Dendritic cell treated with granulocyte-macrophage colony-stimulating factor and Interleukin-4, amounts not matched to agents 40 ng/mL and 50 ng/mL, for 4 days (primary cell): Measurements from ENCODE around the gene ATG101.

Source experiments
- H3K27ac Mint-ChIP-seq: one replicate; pipeline ENCODE4 v1.8.0; 2022; ENCODE audit warnings: mild to moderate bottlenecking, mixed read lengths
- H3K27me3 Mint-ChIP-seq: one replicate; pipeline ENCODE4 v1.8.0; 2022; ENCODE audit warnings: mild to moderate bottlenecking, mixed read lengths
- H3K36me3 Mint-ChIP-seq: one replicate; pipeline ENCODE4 v1.8.0; 2022; ENCODE audit warnings: low read depth, mixed read lengths
- H3K4me1 Mint-ChIP-seq: one replicate; pipeline ENCODE4 v1.8.0; 2022; ENCODE audit warnings: low read depth, mixed read lengths
- H3K4me3 Mint-ChIP-seq: one replicate; pipeline ENCODE4 v1.8.0; 2022; ENCODE audit warnings: mild to moderate bottlenecking, moderate library complexity, mixed read lengths
- H3K9me3 Mint-ChIP-seq: one replicate; pipeline ENCODE4 v1.8.0; 2022; ENCODE audit warnings: mixed read lengths
- intact Hi-C: fragments of 100-400 bp; cut with micrococcal nuclease; formaldehyde crosslinking; loops from one replicate; pipeline ENCODE4 v1.15.0; 2022

Gene ATG101

GRCh38 chr12:52033446-52034140, 36.2 kb upstream of the ATG101 start:
- Mint-ChIP-seq H3K9me3 (no peaks in the 10 kb centered on the region), H3K27me3 (peaks cover 39% of the 10 kb centered on the region), H3K36me3 (no peaks in the 10 kb centered on the region), H3K27ac (peak overlapping the region; percentile 81), H3K4me1 (peaks cover 42% of the 10 kb centered on the region), H3K4me3 (peak overlapping the region; percentile 60)
- intact Hi-C loops = loop anchor here (1.0 to 2.0 kb wide), 2 partner anchors 18 to 35 kb away; partner anchors contain the start of genes ATG101 and NR4A1

GRCh38 chr12:52035190-52035589, 34.6 kb upstream of the ATG101 start:
- Mint-ChIP-seq H3K27ac (no peak overlapping the region), H3K4me3 (no peak overlapping the region), H3K36me3 (no peaks in the 10 kb centered on the region), H3K9me3 (no peaks in the 10 kb centered on the region), H3K27me3 (peaks cover 43% of the 10 kb centered on the region), H3K4me1 (peaks cover 49% of the 10 kb centered on the region)
- intact Hi-C loops = no loop called here

GRCh38 chr12:52035926-52036325, 33.9 kb upstream of the ATG101 start:
- Mint-ChIP-seq H3K4me1 (peaks cover 49% of the 10 kb centered on the region), H3K27me3 (peaks cover 49% of the 10 kb centered on the region), H3K4me3 (no peak overlapping the region), H3K27ac (no peak overlapping the region), H3K36me3 (no peaks in the 10 kb centered on the region), H3K9me3 (no peaks in the 10 kb centered on the region)
- intact Hi-C loops = no loop called here

GRCh38 chr12:52036587-52037171, 33.1 kb upstream of the ATG101 start:
- intact Hi-C loops = no loop called here
- H3K4me1 Mint-ChIP-seq = peaks cover 51% of the 10 kb centered on the region
- H3K27ac Mint-ChIP-seq = no peak overlapping the region
- peak overlapping the region; percentile 48 for H3K4me3 Mint-ChIP-seq
- H3K27me3 Mint-ChIP-seq = peaks cover 49% of the 10 kb centered on the region
- no peaks in the 10 kb centered on the region for H3K36me3 Mint-ChIP-seq
- H3K9me3 Mint-ChIP-seq = no peaks in the 10 kb centered on the region

- H3K4me1 Mint-ChIP-seq = peaks cover 55% of the 10 kb centered on the region
- H3K9me3 Mint-ChIP-seq = no peaks in the 10 kb centered on the region
- no peaks in the 10 kb centered on the region for H3K36me3 Mint-ChIP-seq
- intact Hi-C loops = no loop called here
- peaks cover 54% of the 10 kb centered on the region for H3K27me3 Mint-ChIP-seq
- peak overlapping the region; percentile 53 for H3K27ac Mint-ChIP-seq
- peak overlapping the region; percentile 59 for H3K4me3 Mint-ChIP-seq
Measured at GRCh38 chr12:52037248-52037861, 32.4 kb upstream of the ATG101 start.

- peak overlapping the region; percentile 40 for H3K4me3 Mint-ChIP-seq
- peaks cover 51% of the 10 kb centered on the region for H3K4me1 Mint-ChIP-seq
- H3K27me3 Mint-ChIP-seq = peaks cover 51% of the 10 kb centered on the region
- intact Hi-C loops = no loop called here
- peak overlapping the region; percentile 51 for H3K27ac Mint-ChIP-seq
- H3K9me3 Mint-ChIP-seq = no peaks in the 10 kb centered on the region
- no peaks in the 10 kb centered on the region for H3K36me3 Mint-ChIP-seq
Measured at GRCh38 chr12:52038447-52038846, 31.3 kb upstream of the ATG101 start.

GRCh38 chr12:52041035-52041434, 28.7 kb upstream of the ATG101 start:
- Mint-ChIP-seq H3K36me3 (no peaks in the 10 kb centered on the region), H3K27me3 (peaks cover 32% of the 10 kb centered on the region), H3K4me3 (no peak overlapping the region), H3K4me1 (peaks cover 56% of the 10 kb centered on the region), H3K9me3 (no peaks in the 10 kb centered on the region), H3K27ac (no peak overlapping the region)
- intact Hi-C loops = no loop called here

GRCh38 chr12:52041695-52042123, 28.1 kb upstream of the ATG101 start:
- H3K27ac Mint-ChIP-seq = peak overlapping the region; percentile 14
- no peaks in the 10 kb centered on the region for H3K36me3 Mint-ChIP-seq
- H3K4me1 Mint-ChIP-seq = peaks cover 59% of the 10 kb centered on the region
- intact Hi-C loops = no loop called here
- peaks cover 28% of the 10 kb centered on the region for H3K27me3 Mint-ChIP-seq
- H3K4me3 Mint-ChIP-seq = no peak overlapping the region
- no peaks in the 10 kb centered on the region for H3K9me3 Mint-ChIP-seq

GRCh38 chr12:52042706-52043385, 26.9 kb upstream of the ATG101 start:
- no peak overlapping the region for H3K27ac Mint-ChIP-seq
- H3K27me3 Mint-ChIP-seq = peaks cover 22% of the 10 kb centered on the region
- H3K36me3 Mint-ChIP-seq = no peaks in the 10 kb centered on the region
- H3K9me3 Mint-ChIP-seq = no peaks in the 10 kb centered on the region
- no peak overlapping the region for H3K4me3 Mint-ChIP-seq
- peaks cover 63% of the 10 kb centered on the region for H3K4me1 Mint-ChIP-seq
- intact Hi-C loops = no loop called here

GRCh38 chr12:52043386-52044212, 26.2 kb upstream of the ATG101 start:
- no peak overlapping the region for H3K4me3 Mint-ChIP-seq
- intact Hi-C loops = no loop called here
- H3K36me3 Mint-ChIP-seq = no peaks in the 10 kb centered on the region
- H3K27ac Mint-ChIP-seq = no peak overlapping the region
- H3K4me1 Mint-ChIP-seq = peaks cover 57% of the 10 kb centered on the region
- no peaks in the 10 kb centered on the region for H3K9me3 Mint-ChIP-seq
- peaks cover 18% of the 10 kb centered on the region for H3K27me3 Mint-ChIP-seq

- H3K27ac Mint-ChIP-seq = no peak overlapping the region
- H3K27me3 Mint-ChIP-seq = peaks cover 23% of the 10 kb centered on the region
- intact Hi-C loops = no loop called here
- H3K4me3 Mint-ChIP-seq = no peak overlapping the region
- H3K9me3 Mint-ChIP-seq = no peaks in the 10 kb centered on the region
- peaks cover 59% of the 10 kb centered on the region for H3K4me1 Mint-ChIP-seq
- H3K36me3 Mint-ChIP-seq = no peaks in the 10 kb centered on the region
Measured at GRCh38 chr12:52044292-52044983, 25.3 kb upstream of the ATG101 start.

GRCh38 chr12:52045794-52046199, 24.0 kb upstream of the ATG101 start:
- peaks cover 22% of the 10 kb centered on the region for H3K27me3 Mint-ChIP-seq
- no peaks in the 10 kb centered on the region for H3K36me3 Mint-ChIP-seq
- H3K4me1 Mint-ChIP-seq = peaks cover 68% of the 10 kb centered on the region
- H3K27ac Mint-ChIP-seq = peak overlapping the region; percentile 90
- no peak overlapping the region for H3K4me3 Mint-ChIP-seq
- intact Hi-C loops = no loop called here
- no peaks in the 10 kb centered on the region for H3K9me3 Mint-ChIP-seq

- intact Hi-C loops = no loop called here
- Mint-ChIP-seq H3K36me3 (no peaks in the 10 kb centered on the region), H3K27me3 (peaks cover 26% of the 10 kb centered on the region), H3K27ac (peak overlapping the region; percentile 12), H3K4me3 (no peak overlapping the region), H3K4me1 (peaks cover 74% of the 10 kb centered on the region), H3K9me3 (no peaks in the 10 kb centered on the region)
Measured at GRCh38 chr12:52046859-52047258, 22.9 kb upstream of the ATG101 start.
